Ishikawa (cell line): ENCODE data around the gene IL20RB.

Source experiments
- CEBPB ChIP-seq: IDR thresholded peaks from 2 replicates; pipeline ENCODE4 v1.6.1; 2012
- EP300 ChIP-seq: IDR thresholded peaks from 2 replicates; pipeline ENCODE4 v1.6.1; 2012; ENCODE audit warnings: borderline replicate concordance
- FOXM1 ChIP-seq: IDR thresholded peaks from 2 replicates; pipeline ENCODE4 v1.6.1; 2012; ENCODE audit warnings: low read depth, borderline replicate concordance
- TAF1 ChIP-seq: IDR thresholded peaks from 2 replicates; pipeline ENCODE4 v1.6.1; 2012; ENCODE audit warnings: low read depth, mild to moderate bottlenecking
- USF1 ChIP-seq: IDR thresholded peaks from 2 replicates; pipeline ENCODE4 v1.6.1; 2012

GRCh38 chr3:136974670-136975069, 16.9 kb downstream of the IL20RB start:
- no peak for TF ChIP-seq FOXM1
- no peak for TF ChIP-seq TAF1
- no peak for TF ChIP-seq CEBPB
- no peak for TF ChIP-seq EP300
- TF ChIP-seq USF1: no peak
